Bronchial epithelial cell (primary cell): ENCODE results near the gene UBE2F. TPM values are rescaled to one million over a fixed set of nuclear protein-coding genes. Genes with fewer than 3 reads are reported as not detected.

Source experiments
- DNase-seq: peaks from one replicate; pipeline ENCODE4 v3.0.0-alpha.2; 2010; ENCODE audit warnings: low read depth
- FAIRE-seq: peaks from 2 replicates; lab custom pipeline; 2011; peaks lifted over from hg19 to GRCh38; lab: Jason Lieb, UNC
- H3K27me3 ChIP-seq: 2 replicates; pipeline ENCODE4 v1.5.1; 2011; ENCODE audit warnings: low read length; ENCODE audit not compliant: control insufficient read depth, insufficient read depth
- H3K36me3 ChIP-seq: 2 replicates; pipeline ENCODE4 v1.5.1; 2011; ENCODE audit warnings: low read length; ENCODE audit not compliant: control insufficient read depth, insufficient read depth
- H3K4me3 ChIP-seq: 2 replicates; pipeline ENCODE4 v1.5.1; 2011; ENCODE audit warnings: mild to moderate bottlenecking, low read depth, low read length, control low read depth
- CTCF ChIP-seq: IDR thresholded peaks from 2 replicates; pipeline ENCODE4 v1.5.1; 2011; ENCODE audit warnings: mild to moderate bottlenecking, moderate library complexity, low read length, control low read depth, inconsistent platforms; ENCODE audit not compliant: insufficient read depth, severe bottlenecking
- total RNA-seq: library from RNA; depleted of rRNA; stranded (reverse); fragments of >200 nt; gene quantifications from 2 replicates; pipeline ENCODE4 v1.2.1, GENCODE V29; 2014

Gene UBE2F
- total RNA-seq, 1 donor from 2014 or later, result 64.0 TPM

GRCh38 chr2:237996021-237996593, 29.3 kb downstream of the UBE2F start:
- Histone ChIP-seq H3K27me3 (no peaks in the 10 kb centered on the region), H3K36me3 (peaks cover 3% of the 10 kb centered on the region), H3K4me3 (no peak overlapping the region)
- no peak for FAIRE-seq
- no peak for TF ChIP-seq CTCF
- no peak for DNase-seq

GRCh38 chr2:237997521-237997920, 30.7 kb downstream of the UBE2F start:
- Histone ChIP-seq H3K27me3 (no peaks in the 10 kb centered on the region), H3K4me3 (no peak overlapping the region), H3K36me3 (peaks cover 2% of the 10 kb centered on the region)
- TF ChIP-seq CTCF, result no peak
- DNase-seq, result no peak
- FAIRE-seq, result no peak

GRCh38 chr2:237998530-237998929, 31.7 kb downstream of the UBE2F start:
- Histone ChIP-seq H3K4me3 (no peak overlapping the region), H3K36me3 (peaks cover 3% of the 10 kb centered on the region), H3K27me3 (no peaks in the 10 kb centered on the region)
- FAIRE-seq (no peak), DNase-seq (no peak)
- no peak for TF ChIP-seq CTCF

- no peak for TF ChIP-seq CTCF
- DNase-seq, result no peak
- H3K4me3 ChIP-seq, result no peak overlapping the region
- no peaks in the 10 kb centered on the region for H3K27me3 ChIP-seq
- no peak for FAIRE-seq
- peaks cover 1% of the 10 kb centered on the region for H3K36me3 ChIP-seq
Measured at GRCh38 chr2:238003234-238004031, 36.6 kb downstream of the UBE2F start.

GRCh38 chr2:238004077-238004830, 37.4 kb downstream of the UBE2F start:
- FAIRE-seq (no peak), DNase-seq (no peak)
- no peak overlapping the region for H3K4me3 ChIP-seq
- H3K36me3 ChIP-seq, result peaks cover 1% of the 10 kb centered on the region
- TF ChIP-seq CTCF, result no peak
- no peaks in the 10 kb centered on the region for H3K27me3 ChIP-seq
